ELF-1 (cell line): ENCODE measurements around the gene APOL2.
"Not testable (repeated sequence)": the region's sequence is repeated elsewhere in the genome, so short reads cannot be mapped to it uniquely, and the experiment has no call there.

Source experiments
- DNase-seq: peaks from one replicate; pipeline ENCODE4 v3.0.0-alpha.2; 2016; ENCODE audit warnings: low read depth, low spot score

Gene APOL2

GRCh38 chr22:36262307-36262706 is 23.0 kb upstream of the APOL2 start:
- DNase-seq, result not testable (repeated sequence)

GRCh38 chr22:36261675-36262074 is 22.3 kb upstream of the APOL2 start:
- peak; percentile 48 for DNase-seq

- DNase-seq, result no peak
Observed at GRCh38 chr22:36259615-36260300, 20.4 kb upstream of the APOL2 start.

GRCh38 chr22:36258701-36259614 is 19.6 kb upstream of the APOL2 start:
- DNase-seq, result peak; percentile 79

DNA sequence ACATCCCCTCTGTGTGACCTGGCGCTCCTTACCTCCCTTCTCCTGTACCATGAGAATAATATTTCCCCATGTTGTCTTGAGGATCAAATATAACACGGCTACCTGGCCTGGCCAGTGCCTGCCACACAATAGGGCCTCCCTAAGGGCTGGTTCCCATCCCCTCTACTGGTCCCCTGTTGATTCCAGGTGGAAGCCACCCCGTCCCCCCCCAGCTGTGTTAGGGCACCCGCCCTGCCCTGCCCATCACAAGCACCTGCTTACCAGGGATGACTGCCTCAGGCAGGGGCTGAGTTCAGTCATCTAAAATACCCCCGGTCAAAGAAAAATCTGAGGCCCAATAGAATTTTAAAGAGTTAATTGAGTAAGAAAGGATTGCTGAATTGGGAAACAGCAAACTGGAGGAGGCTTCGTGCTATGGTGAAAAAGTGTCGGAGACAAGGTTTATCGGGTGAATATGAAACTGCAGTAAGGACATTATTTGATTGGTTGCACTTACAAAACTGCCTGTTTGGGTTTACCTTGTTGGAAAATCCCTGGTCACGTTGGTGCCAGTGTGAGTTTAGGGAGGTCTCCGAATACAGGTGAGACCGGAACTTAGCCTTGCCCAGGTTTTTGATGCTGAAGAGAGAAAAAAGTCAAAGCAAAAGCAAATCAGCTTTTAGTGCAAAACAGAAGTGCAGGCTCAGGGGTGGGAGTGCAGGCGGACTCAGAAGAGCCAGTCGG is 18.8 kb upstream of the APOL2 start:
- no peak for DNase-seq

GRCh38 chr22:36257308-36257707 is 18.0 kb upstream of the APOL2 start:
- no peak for DNase-seq

DNA sequence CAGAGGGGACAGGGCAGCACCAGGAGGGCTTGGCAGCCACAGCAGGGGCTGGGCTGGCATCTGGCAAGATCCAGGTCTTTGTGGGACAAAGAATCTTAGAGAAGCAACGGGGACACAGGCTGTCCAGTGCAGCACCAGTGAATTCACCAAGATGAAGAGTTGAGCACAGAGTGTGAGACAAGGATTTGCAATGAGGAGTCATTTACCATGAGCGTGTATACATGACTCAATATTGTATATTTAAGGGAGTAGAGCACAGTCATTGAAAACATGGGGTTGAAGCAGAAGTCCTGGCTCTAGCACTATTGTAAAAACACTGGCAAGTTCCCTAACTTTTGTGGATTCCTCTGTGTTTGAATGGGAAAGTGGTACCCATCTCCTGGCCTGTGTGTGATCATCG is 17.2 kb upstream of the APOL2 start:
- no peak for DNase-seq

DNA sequence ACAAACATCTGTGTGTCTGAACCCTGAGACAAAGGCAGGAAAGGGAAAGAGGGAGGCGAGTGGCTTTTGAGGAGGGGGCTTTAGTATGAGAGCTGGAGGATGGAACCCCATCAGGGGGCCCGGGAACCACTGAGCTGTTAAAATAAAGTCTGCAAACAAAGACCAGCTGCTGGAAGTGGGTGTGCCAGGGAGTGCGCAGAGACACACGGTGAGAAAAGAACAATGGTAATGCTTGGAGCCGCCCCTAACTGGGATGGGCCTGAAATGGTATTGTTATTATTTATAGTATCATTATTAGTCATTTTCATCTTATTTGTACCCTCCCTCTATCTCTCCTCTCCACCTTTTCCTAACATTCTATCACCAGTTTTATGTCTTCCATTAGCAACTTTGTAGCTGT is 16.2 kb upstream of the APOL2 start:
- not testable (repeated sequence) for DNase-seq

DNA sequence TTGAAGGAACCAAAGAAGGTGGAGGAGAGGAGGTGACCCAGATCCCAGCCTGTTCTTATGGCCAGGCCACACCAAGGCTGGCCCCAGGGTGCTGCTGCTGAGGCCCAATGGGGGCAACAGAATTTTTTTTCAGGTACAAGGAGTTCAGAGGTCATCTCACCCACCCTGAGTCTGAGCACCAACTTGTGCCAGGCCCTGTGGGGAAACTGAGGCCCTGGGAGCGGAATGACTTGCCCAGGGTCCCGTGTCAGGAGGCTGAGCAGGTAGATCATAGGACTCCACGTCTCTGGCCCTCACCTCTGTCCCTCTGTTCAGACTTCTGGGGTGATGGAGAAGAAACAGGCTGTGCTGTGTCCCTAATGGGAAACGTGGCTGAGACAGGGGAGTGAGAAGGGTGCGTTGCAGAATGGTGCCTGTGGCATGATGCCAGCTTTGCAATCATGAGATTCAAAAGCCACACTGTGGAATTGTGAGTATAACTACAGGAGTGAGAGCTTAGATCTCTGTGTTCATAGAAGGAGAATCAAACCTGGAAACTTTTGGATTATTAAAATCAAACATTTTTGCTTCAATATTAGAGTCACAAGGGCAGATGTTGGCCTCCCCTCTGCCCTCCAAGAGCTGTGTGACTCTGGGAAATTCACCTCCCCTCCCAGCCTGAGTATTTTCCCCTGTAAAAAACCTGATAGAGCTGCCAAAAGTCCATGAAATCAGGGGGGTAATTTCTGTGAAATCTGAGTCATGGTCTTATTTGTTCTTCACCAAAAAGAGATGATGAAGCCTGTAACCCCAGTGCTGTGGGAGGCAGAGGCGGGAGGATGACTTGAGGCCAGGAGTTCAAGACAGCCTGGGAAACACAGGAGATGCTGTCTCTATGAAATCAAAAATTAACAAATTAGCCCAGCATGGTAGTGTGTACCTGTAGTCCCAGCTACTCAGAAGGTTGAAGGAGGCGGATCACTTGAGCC is 14.5 kb upstream of the APOL2 start:
- DNase-seq, result no peak

- no peak for DNase-seq
Observed at GRCh38 chr22:36252754-36253522, 13.6 kb upstream of the APOL2 start, which contains the start of gene APOL1. TSS of gene APOL1 (plus strand) at chr22:36253133. CDS start at chr22:36254956, 1,823 bp downstream.

- not testable (repeated sequence) for DNase-seq
Observed at GRCh38 chr22:36251979-36252608, 12.8 kb upstream of the APOL2 start.

DNA sequence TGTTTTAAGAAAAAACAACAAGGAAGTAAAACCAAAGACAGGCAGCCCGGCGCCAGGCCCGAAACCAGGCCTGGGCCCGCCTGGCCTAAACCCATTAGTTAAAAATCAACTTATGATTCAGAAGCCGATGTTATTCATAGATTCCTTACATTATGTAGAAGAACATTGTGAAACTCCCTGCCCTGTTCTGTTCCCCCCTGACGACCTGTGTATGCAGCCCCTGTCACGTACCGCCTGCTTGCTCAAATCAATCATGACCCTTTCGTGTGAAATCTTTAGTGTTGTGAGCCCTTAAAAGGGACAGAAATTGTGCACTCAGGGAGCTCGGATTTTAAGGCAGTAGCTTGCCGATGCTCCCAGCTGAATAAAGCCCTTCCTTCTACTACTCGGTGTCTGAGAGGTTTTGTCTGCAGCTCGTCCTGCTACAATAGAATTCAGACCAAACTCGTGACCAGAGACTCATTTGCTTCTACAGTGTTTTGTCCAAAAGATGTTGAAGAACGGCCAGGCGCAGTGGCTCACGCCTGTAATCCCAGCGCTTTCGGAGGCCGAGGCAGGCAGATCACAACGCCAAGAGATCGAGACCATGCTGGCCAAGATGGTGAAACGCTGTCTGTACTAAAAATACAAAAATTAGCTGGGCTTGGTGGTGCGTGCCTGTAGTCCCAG is 11.1 kb upstream of the APOL2 start:
- DNase-seq, result not testable (repeated sequence)

GRCh38 chr22:36249160-36249559 is 9.8 kb upstream of the APOL2 start:
- no peak for DNase-seq

- no peak for DNase-seq
Observed at GRCh38 chr22:36247955-36248354, 8.6 kb upstream of the APOL2 start.

DNA sequence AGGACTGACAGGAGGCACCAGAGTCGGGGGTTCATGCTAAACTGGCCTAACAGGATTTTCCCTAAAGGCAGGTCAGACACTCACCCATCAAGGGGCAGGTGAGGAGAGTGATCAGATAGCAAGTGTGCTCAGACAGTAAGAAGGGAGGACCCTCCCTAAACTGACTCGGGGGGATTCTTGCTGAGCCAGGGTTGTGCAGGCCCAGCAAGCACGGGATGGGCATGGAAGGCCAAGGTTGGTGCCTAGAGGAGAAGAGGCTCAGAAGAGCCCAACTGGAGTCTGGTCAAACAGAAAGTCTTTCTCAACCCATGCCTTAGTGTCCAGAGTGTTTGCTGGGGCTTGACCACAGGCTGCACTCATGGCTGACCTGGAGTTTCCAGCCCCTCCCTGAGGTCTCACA is 7.4 kb upstream of the APOL2 start:
- DNase-seq, result no peak

GRCh38 chr22:36245805-36246356 is 6.6 kb upstream of the APOL2 start:
- no peak for DNase-seq

DNA sequence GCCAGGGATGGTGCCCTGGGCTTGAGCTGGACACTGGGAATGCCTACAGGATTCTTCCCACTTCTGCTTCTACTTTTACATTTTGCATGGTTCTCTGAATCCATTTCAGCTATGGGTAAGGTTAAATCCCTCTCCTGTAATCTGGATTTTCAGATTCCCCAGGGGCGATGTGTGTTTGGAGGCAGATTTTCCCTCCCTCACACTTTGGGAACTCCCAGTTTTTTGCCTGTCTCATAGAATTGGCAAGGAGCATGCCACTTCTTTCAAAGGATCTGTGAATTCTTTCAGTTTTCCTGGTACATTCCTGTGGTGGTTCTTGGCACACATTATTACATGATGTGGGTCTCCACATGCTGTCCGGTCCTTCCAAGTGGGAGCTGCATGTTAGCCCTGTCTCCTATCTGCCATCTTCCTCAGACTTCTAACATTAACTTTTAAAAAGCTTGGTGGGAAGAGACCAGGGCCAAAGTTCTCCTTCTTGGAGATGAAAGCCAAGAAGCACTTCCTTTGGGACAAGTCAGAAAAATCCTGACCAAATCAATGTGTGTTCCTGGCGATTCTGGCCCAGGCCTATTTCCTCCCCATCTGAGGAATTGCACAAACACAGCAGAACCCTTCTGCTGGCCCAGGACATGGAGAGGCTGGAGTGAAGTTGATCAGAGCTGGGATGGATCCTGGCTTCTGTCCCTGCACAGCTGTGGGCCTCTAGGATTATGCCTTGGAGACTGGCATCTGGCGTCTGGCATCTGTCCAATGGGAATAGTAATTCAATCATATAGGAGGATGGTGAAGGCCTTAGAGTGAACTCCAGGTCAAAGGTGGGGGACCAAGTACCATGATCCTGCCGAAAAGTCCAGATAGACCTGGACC is 5.4 kb upstream of the APOL2 start:
- DNase-seq, result no peak

GRCh38 chr22:36243986-36244385 is 4.7 kb upstream of the APOL2 start:
- DNase-seq, result no peak
